Measurements from ENCODE around the gene MPST. TPM values are rescaled to one million over a fixed set of nuclear protein-coding genes. Genes with fewer than 3 reads are reported as not detected.

Gene MPST
- total RNA-seq, 1 donor from 2014 or later: 186 TPM

DNA sequence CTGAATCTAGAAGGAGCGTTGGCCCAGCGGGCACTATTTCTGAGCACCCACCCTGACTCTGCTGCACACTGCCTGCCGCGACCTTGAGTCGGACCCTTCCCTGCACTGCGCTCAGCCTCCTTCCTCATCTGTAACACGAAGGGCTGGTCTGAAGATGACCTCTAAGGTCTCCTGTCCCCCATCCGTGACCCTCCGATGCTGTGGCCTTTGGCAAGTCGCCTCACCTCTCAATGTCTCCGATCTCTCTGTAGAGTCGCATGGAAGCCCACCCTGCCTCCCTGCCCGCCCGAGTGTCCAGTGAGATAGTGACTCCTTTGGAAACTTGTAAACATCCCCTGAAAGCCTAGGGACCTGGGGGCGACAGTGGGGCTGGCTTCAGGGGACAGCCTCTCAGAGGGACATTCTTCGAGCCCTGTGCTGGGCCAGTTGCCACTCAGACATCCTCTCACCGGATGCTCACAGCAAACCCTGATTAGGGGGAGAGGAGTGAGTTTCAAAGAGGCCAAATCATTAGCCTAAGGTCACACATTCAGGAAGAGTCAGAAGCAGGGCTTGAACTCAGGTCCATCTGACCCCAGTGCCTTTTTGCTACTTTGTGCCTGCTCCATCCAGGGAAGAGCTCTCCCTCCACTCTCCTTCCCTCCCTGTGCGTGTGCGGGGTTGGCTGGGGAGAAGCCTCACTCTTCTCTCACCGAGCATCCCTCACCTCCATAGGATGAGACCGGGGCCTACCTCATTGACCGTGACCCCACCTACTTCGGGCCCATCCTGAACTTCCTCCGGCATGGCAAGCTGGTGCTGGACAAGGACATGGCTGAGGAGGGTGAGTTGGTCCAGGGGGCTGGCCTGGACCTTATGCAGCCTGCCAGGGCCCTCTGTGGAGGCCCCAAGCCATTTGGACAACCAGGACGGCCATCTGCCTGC, 33.1 kb downstream of the MPST start:
- H3K4me3 ChIP-seq (ENCODE audit: low read depth, low read length): peak overlapping the region; percentile 73
- no peaks in the 10 kb centered on the region for H3K27me3 ChIP-seq (ENCODE audit: control insufficient read depth, insufficient read depth, low read length)
- no peaks in the 10 kb centered on the region for H3K36me3 ChIP-seq (ENCODE audit: control insufficient read depth, insufficient read depth, low read length)
- TF ChIP-seq, protein P1, sequence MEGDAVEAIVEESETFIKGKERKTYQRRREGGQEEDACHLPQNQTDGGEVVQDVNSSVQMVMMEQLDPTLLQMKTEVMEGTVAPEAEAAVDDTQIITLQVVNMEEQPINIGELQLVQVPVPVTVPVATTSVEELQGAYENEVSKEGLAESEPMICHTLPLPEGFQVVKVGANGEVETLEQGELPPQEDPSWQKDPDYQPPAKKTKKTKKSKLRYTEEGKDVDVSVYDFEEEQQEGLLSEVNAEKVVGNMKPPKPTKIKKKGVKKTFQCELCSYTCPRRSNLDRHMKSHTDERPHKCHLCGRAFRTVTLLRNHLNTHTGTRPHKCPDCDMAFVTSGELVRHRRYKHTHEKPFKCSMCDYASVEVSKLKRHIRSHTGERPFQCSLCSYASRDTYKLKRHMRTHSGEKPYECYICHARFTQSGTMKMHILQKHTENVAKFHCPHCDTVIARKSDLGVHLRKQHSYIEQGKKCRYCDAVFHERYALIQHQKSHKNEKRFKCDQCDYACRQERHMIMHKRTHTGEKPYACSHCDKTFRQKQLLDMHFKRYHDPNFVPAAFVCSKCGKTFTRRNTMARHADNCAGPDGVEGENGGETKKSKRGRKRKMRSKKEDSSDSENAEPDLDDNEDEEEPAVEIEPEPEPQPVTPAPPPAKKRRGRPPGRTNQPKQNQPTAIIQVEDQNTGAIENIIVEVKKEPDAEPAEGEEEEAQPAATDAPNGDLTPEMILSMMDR (IDR thresholded peaks at IDR 0.05; ENCODE audit: insufficient read depth, low read length, poor library complexity, severe bottlenecking): no peak
- DNase-seq (ENCODE audit: low read depth): no peak

DNA sequence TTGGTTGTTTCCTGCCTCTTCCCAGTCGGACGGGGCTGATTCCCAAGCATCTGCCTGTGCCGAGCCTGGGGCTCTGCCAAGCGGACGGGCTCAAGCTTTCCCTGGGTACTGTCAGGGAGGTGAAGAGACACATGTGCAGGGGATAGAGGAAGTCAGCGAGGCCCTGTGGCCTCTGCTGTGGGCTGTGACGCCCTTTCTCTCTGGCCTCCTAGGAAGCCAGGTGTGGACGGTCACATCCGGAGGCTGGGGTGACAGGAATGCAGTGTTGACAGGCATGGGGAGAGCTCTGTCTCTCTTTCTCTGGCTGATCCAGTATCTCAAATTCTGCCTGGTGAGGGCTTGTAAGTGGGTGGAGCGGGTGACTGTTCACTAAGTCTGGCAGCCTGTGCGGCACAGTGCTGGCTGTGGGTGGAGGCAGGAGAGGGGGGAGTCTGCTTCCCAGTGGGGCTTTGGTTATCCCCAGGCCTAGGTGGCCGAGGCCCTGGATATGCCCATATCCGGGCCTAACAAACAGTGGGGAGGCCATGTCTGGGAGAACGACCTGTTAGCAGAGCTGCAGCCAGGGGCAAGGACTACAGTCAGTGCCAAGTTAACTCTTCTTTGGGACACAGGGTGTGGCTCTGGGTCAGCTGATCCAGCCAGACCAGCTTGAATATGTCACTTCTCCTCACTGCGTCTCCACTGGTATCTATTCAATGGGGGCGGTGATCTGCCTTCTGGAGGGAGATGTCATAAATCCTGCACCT, 33.9 kb downstream of the MPST start:
- DNase-seq (ENCODE audit: low read depth): no peak
- H3K27me3 ChIP-seq (ENCODE audit: control insufficient read depth, insufficient read depth, low read length): no peaks in the 10 kb centered on the region
- no peaks in the 10 kb centered on the region for H3K36me3 ChIP-seq (ENCODE audit: control insufficient read depth, insufficient read depth, low read length)
- H3K4me3 ChIP-seq (ENCODE audit: low read depth, low read length): no peak overlapping the region
- TF ChIP-seq, protein P1 (IDR thresholded peaks at IDR 0.05; ENCODE audit: insufficient read depth, low read length, poor library complexity, severe bottlenecking): no peak

DNA sequence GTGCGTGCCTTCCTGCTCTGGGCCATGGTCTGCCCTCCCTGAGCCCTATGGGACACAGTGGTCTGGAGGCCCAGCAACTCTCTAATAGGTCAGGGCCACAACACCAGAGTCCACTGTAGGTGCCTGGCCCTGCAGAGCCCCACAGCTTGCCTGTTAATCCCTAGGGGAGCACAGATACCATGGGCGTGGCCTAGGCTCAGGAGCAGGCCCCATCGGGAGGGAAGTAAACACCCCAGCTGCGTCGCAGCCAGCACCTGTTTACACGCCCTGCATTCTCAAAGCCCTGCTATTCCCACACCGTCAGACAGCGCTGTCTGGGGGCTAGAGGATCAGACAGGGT, 34.5 kb downstream of the MPST start:
- no peak for DNase-seq (ENCODE audit: low read depth)
- TF ChIP-seq, protein P1 (IDR thresholded peaks at IDR 0.05; ENCODE audit: insufficient read depth, low read length, poor library complexity, severe bottlenecking): no peak
- H3K36me3 ChIP-seq (ENCODE audit: control insufficient read depth, insufficient read depth, low read length): no peaks in the 10 kb centered on the region
- no peaks in the 10 kb centered on the region for H3K27me3 ChIP-seq (ENCODE audit: control insufficient read depth, insufficient read depth, low read length)
- H3K4me3 ChIP-seq (ENCODE audit: low read depth, low read length): no peak overlapping the region

DNA sequence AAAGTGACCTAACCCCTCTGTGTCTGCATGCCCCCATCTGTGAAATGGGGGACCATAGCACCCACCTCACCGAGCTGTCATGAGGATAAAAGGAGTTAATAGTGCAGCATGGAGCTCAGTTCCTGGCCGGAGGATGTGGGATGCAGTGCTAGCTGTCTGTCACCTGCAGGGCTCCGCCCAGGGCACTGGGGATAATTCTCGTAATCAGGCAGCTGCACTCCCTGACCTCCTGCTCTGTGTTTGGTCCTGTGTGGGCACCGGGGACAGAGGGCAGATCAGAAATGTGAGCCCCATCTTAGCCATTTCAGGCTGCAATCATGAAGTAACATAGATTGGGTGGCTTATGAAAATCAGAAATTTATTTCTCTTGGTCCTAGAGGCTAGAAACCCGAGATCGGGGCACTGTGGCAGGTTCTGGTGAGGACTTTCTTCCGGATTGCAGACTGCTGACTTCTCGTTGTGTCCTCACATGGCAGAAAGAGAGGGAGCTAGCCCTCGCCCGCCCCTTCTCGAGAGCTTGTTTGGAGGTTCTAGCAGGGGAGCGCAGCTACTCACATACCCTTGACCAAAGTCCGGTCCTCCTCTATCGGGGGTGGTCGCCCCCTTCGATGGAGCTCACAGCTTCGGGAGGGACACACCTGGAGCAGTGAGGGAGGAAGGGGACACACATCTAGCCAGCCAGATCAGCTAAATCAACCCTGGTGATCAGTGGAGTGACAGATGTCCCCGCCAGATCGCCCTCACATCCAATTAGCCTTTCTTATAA, 35.2 kb downstream of the MPST start:
- Histone ChIP-seq H3K36me3 (ENCODE audit: control insufficient read depth, insufficient read depth, low read length) (no peaks in the 10 kb centered on the region), H3K4me3 (ENCODE audit: low read depth, low read length) (no peak overlapping the region), H3K27me3 (ENCODE audit: control insufficient read depth, insufficient read depth, low read length) (no peaks in the 10 kb centered on the region)
- TF ChIP-seq, protein P1 (IDR thresholded peaks at IDR 0.05; ENCODE audit: insufficient read depth, low read length, poor library complexity, severe bottlenecking): no peak
- DNase-seq (ENCODE audit: low read depth): no peak

DNA sequence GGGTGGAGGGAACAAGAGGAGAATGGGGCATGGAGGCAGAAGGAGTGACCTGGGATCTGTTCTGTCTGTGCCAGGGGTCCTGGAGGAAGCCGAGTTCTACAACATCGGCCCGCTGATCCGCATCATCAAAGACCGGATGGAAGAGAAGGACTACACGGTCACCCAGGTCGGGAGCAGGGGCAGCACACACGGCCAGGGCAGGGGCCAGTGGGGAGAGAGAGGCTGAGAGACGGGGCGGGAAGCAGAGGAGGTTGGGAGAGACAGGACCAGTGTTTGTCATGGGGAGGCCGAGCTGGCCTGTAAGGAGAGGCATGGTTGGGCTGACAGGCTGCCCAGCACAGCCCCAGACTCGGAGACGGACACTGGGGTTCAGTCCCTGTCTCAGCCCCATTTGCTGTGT, 36.7 kb downstream of the MPST start:
- no peak for DNase-seq (ENCODE audit: low read depth)
- TF ChIP-seq, protein P1 (IDR thresholded peaks at IDR 0.05; ENCODE audit: insufficient read depth, low read length, poor library complexity, severe bottlenecking): no peak
- Histone ChIP-seq H3K36me3 (ENCODE audit: control insufficient read depth, insufficient read depth, low read length) (no peaks in the 10 kb centered on the region), H3K27me3 (ENCODE audit: control insufficient read depth, insufficient read depth, low read length) (no peaks in the 10 kb centered on the region), H3K4me3 (ENCODE audit: low read depth, low read length) (no peak overlapping the region)
